HG03135 (cell line): ENCODE results near the gene ABCG5.

Source experiments
- ATAC-seq: cut with Tn5 transposase; IDR thresholded peaks from one replicate; pipeline ENCODE4 v1.9.1; 2021; ENCODE audit warnings: mild to moderate bottlenecking, moderate library complexity; ENCODE audit not compliant: unreplicated experiment

Gene ABCG5

GRCh38 chr2:43842866-43843226, 4.2 kb upstream of the ABCG5 start:
- no peak for ATAC-seq

- ATAC-seq = no peak
Measured at GRCh38 chr2:43841949-43842865, 3.6 kb upstream of the ABCG5 start.

- no peak for ATAC-seq
Measured at GRCh38 chr2:43840965-43841364, 2.3 kb upstream of the ABCG5 start.

- no peak for ATAC-seq
Measured at GRCh38 chr2:43839776-43840564, 1.3 kb upstream of the ABCG5 start.

GRCh38 chr2:43837831-43838559, 644 bp downstream of the ABCG5 start:
- no peak for ATAC-seq

- ATAC-seq = no peak
Measured at GRCh38 chr2:43837033-43837432, 1.6 kb downstream of the ABCG5 start.

GRCh38 chr2:43832457-43832856, 6.2 kb downstream of the ABCG5 start:
- no peak for ATAC-seq

GRCh38 chr2:43831543-43832294, 6.9 kb downstream of the ABCG5 start:
- ATAC-seq = no peak

GRCh38 chr2:43826305-43827250, 12.1 kb downstream of the ABCG5 start:
- no peak for ATAC-seq

GRCh38 chr2:43825841-43826240, 12.8 kb downstream of the ABCG5 start:
- ATAC-seq = no peak

GRCh38 chr2:43824951-43825493, 13.6 kb downstream of the ABCG5 start:
- ATAC-seq = no peak

GRCh38 chr2:43824512-43824911, 14.1 kb downstream of the ABCG5 start:
- no peak for ATAC-seq

GRCh38 chr2:43823751-43824150, 14.9 kb downstream of the ABCG5 start:
- ATAC-seq = no peak

GRCh38 chr2:43822839-43823238, 15.8 kb downstream of the ABCG5 start:
- no peak for ATAC-seq

- ATAC-seq = no peak
Measured at GRCh38 chr2:43819491-43820163, 19.0 kb downstream of the ABCG5 start.

- no peak for ATAC-seq
Measured at GRCh38 chr2:43818761-43819160, 19.9 kb downstream of the ABCG5 start.

- no peak for ATAC-seq
Measured at GRCh38 chr2:43814711-43815110, 23.9 kb downstream of the ABCG5 start.

GRCh38 chr2:43812947-43813346, 25.7 kb downstream of the ABCG5 start:
- ATAC-seq = no peak

GRCh38 chr2:43812006-43812405, 26.6 kb downstream of the ABCG5 start:
- ATAC-seq = no peak
